Omental fat pad (tissue), 4 donors: Measurements from ENCODE around the gene OR5A1. TPM values are rescaled to one million over a fixed set of nuclear protein-coding genes. Genes with fewer than 3 reads are reported as not detected.
"Not testable (repeated sequence)": the region's sequence is repeated elsewhere in the genome, so short reads cannot be mapped to it uniquely, and the experiment has no call there.

Experiments used
- ATAC-seq: fragments of 150-250 bp; one replicate; pipeline ENCODE4 v1.9.1; 2016; ENCODE audit warnings: mild to moderate bottlenecking, moderate library complexity; ENCODE audit not compliant: low FRiP score
- DNase-seq: peaks from one replicate; pipeline ENCODE4 v3.0.0-alpha.2; 2019; ENCODE audit warnings: low spot score
- CTCF ChIP-seq, 3 donors: fragments of 450-650 bp; IDR thresholded peaks; one replicate each; pipeline ENCODE4 v1.5.1; 2016 to 2017; ENCODE audit warnings: antibody characterized with exemption in 3 of 3, mild to moderate bottlenecking in 3 of 3, moderate library complexity in 2 of 3
- total RNA-seq, 4 donors: library from RNA; depleted of rRNA; stranded (reverse); fragments of >200 nt; gene quantifications; one replicate each; pipeline ENCODE4 v1.1.0, GENCODE V29; 2016

Gene OR5A1
- total RNA-seq, 4 donors from 2014 or later = not detected

DNA sequence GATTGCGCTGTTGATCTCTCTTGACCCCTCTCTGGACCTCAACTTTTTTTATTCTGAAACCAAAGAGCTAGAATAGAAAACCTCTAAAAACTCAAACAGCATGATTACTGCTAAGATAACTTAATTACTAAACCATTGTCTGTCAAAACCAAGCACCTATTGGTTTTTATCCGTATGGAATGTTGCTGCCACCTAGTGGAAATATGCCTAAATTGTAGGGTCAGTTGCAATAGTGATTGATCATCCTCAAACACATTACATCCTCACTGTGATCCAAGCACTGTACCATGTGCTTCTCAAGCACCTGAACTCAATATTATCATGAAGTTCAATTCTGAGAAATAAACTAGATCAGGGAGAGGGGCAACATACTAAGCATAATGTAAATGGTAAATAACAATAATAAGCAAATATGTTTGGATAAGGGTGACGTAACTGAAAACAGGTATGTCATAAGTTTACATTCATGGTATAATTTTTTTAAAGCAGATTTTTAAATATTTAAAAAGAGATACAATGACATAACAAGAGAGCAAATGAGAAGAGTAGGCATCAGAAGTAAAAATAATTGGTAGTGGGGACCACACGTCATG is 6.2 kb upstream of the OR5A1 start:
- no peak for ATAC-seq
- no peak for TF ChIP-seq CTCF (IDR thresholded peaks at IDR 0.05)
- no peak for DNase-seq

DNA sequence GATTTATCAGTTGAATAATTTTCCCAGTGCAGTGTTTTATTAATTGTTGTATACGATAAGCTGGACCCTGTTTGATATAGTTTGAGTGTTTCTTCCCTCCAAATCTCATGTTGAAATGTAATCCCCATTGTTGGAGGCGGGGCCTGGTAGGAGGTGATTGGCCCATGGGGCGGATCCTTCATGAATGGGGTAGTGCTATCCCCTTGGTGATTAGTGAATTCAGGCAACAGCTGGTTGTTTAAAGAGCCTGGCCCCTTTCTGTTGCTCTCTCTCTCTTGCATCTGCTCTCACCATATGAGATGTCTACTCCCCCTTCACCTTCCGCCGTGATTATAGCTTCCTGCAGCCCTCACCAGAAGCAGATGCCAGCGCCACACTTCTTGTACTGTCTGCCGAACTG is 1.5 kb downstream of the OR5A1 start:
- DNase-seq (no peak), ATAC-seq (no peak)
- TF ChIP-seq CTCF (IDR thresholded peaks at IDR 0.05) = no peak

GRCh38 chr11:59445624-59446023 is 9.4 kb downstream of the OR5A1 start:
- DNase-seq, ATAC-seq: not testable (repeated sequence)

DNA sequence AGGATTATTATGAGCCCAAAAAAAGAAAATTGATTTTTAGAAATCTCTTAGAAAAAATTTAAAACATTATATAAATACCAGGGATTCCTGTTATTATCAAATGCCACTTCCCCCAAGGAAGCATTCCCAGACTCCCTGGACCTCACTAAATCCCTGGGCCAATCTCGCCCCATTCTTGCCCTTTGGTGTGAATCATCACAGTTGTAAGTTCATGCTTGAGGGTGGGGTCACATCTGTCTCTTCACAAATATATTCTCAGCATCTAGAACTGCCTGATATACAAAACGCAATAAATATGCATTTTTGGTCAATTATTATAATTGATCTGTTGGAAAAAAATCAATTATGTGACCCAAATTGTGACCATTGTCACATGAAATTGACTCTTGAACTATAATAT is 12.2 kb downstream of the OR5A1 start:
- no peak for TF ChIP-seq CTCF (IDR thresholded peaks at IDR 0.05)
- DNase-seq (no peak), ATAC-seq (no peak)

DNA sequence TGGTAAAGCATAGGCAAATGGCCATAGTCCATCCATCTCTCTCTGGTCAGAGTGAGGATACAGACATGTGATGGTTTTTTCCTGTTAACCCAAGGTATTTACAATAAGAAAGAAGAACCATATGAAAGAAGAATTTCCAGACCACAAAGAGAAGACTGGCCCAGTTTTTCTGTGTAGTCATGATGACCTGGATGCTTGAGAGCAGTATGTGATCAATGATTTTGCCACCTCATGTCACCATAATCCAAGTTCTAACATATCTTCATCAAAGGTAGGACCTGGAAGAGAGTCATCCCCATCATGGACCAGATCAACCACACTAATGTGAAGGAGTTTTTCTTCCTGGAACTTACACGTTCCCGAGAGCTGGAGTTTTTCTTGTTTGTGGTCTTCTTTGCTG is 20.4 kb downstream of the OR5A1 start, which contains the start of gene OR4D6:
Gene OR4D6 (plus strand): TSS at position 301 of the 400 bp plus-strand sequence. CDS start 0 bp downstream, at position 301.
- ATAC-seq (no peak), DNase-seq (no peak)
- no peak for TF ChIP-seq CTCF (IDR thresholded peaks at IDR 0.05)

- DNase-seq = no peak
- ATAC-seq = no peak
- TF ChIP-seq CTCF (IDR thresholded peaks at IDR 0.05) = no peak
Measured at GRCh38 chr11:59459916-59460315, 23.6 kb downstream of the OR5A1 start.

GRCh38 chr11:59463190-59463641 is 26.9 kb downstream of the OR5A1 start:
- no peak for ATAC-seq
- TF ChIP-seq CTCF (IDR thresholded peaks at IDR 0.05) = no peak
- DNase-seq = no peak
